GM18870 (cell line): ENCODE measurements around the gene LDB1.

Experiments
- ATAC-seq: cut with Tn5 transposase; IDR thresholded peaks from one replicate; pipeline ENCODE4 v1.9.1; 2021; ENCODE audit warnings: moderate library complexity; ENCODE audit not compliant: unreplicated experiment

LDB1 gene

DNA sequence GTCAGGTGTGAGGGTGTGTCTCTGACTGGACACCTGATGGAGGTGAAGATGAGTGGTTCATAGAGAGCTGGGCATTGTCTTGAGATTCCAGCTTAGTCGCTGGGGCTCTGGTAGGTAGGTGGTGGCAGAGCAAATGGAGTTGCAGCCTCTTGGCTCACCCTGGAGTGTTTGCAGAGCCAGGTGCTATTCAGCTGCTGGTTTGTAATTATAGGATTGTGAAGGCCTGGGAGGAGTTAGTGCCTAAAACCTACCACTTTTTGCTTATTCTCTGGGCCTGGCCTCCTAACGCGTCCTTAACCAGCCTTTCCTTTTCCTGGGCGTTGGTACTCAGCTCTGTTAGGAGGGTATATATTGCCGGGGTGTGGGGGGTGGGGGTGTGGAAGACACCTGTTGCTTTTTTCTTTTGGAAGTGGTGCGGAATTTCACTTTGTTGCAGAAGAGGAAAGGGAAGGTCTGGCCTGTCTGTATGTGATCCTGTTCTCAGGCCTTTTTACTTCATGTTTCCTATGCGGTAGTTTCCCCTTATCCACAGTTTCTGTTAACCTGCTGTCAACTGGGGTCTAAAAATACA lies 15.9 kb upstream of the LDB1 start:
- ATAC-seq: no peak

DNA sequence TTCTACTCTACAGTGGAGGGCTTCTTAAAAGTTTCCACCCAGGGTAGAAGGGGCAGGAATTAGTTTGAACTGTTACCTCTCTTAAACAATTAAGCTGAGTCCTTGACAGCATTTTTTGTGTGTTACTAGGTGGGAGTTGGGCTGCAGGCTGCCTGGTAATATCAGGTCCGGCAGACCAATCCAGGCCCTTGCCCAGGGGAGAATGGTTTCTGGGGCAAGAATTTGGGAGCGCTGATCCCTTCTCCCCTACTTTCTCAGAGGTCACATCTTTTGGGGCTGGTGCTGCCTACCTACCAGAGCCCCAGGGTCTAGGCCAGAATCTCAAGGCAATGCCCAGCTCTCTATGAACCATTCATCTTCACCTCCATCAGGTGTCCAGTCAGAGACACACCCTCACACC lies 14.2 kb upstream of the LDB1 start:
- ATAC-seq: no peak

DNA sequence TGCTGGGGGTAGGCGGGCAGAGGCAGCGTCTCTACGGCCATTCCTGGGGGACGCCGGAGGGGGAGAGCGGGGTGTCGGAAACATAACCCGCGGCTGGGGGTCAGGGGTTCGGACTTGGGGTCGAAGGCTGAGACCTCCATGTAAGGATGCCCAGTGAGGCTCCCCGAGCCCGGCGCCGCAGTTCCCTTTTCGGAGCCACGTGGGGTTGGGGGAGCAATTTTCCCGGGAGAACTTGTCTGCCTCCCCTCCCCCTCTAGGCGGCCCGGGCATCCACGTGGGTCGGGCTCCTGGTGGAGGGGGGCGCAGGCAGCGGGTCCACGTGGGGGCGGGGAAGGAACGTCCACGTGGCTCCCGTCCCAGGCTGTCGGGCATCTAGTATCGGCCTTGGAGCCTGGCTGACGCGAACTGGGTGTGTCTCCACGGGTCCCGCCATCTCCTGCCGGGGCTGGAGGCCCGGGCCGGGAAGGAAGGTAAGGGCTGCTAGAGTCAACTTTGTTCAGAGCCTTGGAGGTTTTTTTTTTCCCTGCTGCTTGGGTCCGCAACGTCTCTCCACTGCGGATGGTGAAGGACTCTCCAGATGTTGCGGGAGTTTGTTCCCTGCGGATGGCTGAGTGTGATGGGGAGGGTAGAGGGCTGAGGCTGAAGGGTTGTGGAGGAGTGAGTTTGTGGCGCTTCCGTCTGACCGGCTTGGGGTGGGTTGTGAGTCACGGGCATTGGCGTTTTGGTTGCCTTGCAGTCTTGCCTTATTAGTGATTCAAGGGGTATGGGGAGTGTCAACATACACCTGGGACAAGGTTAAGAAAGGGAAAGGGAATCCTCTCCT lies 13.4 kb upstream of the LDB1 start:
- no peak for ATAC-seq

DNA sequence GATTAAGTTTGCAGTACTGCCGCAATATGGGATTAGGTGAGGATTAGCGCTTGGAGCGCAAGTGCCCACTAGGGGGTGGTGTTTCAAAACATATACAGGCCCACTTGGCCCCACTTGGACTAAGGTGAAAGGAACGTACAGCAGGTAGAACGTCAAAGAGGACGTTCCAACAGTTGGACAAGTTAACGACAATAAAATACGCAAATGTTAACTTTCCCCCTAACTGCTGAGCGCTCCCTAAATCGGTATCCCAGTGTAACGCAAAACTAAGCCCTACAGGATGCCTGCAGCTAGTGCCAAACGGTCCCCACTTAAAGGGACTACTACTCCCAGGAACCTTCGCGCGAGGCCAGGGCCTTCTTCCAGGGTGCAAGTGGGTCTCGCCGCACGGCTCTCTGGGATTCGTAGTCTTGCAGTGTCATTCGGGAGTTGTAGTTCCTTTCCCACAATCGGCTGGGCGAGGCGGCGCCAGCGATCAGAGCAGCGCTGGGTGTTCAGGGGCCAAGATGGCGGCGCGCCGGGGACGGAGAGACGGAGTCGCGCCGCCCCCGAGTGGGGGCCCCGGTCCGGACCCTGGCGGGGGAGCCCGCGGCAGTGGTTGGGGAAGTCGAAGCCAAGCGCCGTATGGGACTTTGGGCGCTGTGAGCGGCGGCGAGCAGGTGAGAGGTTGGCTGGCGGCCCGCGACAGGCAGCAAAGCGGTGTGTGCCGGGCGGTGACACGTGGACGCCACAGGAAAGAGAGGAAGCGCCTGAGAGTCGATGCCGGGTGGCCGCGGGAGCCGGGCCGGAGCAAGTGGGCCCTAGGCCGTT lies 12.6 kb upstream of the LDB1 start, which contains the start of gene PPRC1:
PPRC1 (plus strand) TSS at position 478 of the 810 bp plus-strand sequence; CDS start at position 507, 29 bp downstream.
- peak; percentile 95 for ATAC-seq

DNA sequence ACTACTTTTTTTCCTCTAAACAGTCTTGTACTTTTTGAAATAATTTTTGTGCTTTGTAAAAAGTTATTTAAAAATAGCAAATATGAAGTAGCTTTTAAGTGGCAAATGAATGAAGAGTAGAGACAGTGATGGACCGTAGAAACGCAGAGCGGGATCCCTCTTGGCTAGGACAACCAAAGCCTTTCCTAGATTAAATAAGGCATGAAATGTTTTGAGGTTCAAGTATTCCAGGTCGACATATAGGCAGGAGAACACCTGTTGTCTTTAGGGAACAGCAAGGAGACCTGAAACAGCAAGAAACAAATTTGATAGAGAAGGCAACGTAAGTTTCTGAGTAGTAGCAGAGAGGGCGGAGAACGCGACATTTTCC lies 12.0 kb upstream of the LDB1 start:
- no peak for ATAC-seq

DNA sequence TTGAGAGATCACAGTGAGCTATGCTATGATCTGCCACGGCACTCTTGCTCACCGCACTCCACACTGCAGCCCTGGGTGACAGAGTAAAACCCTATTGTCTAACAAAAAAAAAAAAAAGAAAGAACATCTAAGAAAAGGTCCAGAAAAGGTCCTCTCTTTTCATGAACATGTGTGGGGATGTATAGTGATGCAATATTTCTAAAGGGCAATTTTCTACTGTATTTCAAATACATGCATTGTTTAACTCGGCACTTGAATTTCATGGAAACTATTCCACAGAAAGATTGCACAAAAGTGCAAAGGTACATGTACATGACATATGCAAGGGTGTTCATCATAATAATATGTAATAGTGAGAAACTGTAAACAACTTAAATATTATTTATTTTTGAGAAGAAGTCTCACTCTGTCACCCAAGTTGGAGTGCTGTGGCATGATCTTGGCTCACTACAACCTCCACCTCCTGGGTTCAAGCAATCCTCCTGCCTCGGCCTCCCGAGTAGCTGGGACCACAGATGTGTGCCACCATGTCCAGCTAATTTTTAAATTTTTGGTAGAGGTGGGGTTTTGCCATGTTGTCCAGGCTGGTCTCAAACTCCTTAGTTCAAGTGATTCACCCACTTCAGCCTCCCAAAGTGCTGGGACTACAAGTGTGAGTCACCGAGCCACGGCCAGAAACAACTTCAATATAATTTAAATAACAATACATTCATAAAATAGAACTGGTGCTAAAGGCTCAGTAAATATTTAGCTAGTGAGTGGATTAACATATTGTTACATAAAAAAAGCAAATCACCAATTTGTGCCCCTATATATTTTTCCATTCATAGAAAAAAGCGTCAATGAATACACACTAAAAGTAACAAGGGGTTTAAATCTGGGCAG lies 11.4 kb upstream of the LDB1 start:
- no peak for ATAC-seq

DNA sequence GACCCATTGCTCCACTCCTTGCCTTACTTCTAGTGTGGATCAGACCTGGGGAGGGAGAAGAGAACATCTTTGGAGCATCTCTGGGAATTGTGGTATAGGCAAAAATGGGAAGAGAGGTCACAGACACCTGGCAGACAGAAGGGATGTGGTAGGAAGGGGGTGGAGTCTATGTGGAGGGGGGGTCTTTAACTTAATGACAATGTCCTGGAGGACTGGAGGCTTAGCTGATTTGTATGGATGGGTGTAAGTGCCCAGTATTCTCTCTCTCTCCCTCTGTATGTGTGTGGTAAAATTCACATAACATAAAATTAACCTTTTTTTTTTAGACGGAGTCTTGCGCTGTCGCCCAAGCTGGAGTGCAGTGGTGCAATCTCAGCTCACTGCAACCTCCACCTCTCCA lies 3.1 kb upstream of the LDB1 start:
- ATAC-seq: no peak

DNA sequence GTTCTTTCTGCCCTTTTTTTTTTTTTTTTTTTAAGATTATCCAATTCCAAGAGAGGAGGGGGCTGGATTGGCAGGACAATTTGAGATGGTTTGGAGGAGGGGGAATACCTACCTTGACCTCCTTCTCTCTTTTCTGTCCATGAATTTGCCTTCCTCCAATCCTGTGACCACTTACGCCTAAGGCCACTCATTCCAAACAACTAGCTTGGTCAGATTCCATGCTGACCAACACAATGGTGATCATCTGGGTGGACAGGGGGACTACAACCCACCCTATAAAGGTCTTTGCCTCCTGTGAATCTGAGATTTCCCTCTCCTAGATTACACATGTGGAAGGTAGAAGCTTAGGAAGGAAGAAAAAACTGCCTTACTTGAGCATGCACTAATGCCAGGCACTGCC lies 2.3 kb upstream of the LDB1 start:
- ATAC-seq: no peak

DNA sequence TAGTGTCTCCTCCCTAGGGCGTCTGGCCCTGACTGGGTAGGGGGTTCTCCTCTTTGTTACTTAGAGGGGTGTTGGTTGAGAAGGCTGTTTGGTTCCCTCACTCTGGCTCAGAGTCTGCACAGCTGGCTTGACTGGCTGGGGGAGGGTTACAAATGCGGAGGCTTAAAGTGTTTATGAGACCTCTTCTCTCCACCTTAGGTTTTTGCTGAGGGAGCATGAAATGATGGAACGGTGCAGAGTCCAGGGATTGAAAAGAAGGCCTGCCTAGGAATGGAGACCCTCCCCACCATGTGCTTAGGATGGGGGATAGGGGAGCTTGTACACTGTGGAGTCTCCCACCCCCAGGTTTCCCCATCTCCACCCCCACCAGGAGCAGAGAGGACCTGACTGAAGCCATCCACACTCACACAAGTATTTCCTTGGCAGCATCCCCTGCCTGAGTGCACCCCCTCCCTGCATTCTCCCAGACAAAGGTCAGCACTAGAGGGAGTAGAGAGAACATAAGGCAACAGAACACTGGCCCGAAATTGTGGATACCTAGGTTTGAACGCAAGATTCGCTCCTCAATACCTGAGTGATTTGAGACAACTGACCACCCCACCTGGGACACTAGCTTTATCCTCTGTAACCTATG lies 1.7 kb upstream of the LDB1 start:
- ATAC-seq: no peak

DNA sequence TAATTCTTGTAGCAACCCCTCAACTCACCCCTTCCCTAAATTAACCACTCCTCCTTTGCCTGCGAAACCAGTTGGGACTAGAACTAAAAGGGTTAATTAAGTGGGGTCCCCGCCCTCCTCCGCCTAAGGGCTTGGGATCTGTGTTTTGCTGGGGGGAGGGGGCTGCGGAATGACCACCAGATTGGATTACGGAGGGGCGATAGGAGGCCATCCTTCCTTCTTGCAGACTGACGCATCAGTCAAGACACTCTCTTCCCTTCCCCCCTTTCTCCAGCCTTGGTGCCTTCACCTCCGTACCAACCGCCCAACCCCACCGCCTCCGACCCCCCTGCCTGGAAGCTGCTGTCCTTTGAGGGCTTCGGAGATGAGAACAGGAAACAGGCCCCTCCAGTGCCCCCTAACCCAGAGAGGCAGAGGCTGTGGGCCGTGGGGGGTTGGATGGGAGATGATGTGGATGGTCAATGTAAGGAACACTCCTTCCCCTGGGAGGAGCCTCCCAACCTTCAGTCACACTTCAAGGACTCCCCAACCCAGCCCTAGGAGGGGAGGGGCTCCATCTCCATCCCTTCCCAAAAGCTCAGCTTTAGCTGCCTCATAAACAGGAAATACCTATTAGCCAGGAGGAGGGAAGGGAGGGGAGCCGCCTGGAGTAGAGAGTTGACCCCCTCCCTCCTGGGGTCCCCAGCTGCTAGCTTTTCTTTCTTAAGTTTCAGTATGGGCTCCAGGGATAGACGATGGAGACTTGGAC lies 997 bp upstream of the LDB1 start:
- no peak for ATAC-seq

DNA sequence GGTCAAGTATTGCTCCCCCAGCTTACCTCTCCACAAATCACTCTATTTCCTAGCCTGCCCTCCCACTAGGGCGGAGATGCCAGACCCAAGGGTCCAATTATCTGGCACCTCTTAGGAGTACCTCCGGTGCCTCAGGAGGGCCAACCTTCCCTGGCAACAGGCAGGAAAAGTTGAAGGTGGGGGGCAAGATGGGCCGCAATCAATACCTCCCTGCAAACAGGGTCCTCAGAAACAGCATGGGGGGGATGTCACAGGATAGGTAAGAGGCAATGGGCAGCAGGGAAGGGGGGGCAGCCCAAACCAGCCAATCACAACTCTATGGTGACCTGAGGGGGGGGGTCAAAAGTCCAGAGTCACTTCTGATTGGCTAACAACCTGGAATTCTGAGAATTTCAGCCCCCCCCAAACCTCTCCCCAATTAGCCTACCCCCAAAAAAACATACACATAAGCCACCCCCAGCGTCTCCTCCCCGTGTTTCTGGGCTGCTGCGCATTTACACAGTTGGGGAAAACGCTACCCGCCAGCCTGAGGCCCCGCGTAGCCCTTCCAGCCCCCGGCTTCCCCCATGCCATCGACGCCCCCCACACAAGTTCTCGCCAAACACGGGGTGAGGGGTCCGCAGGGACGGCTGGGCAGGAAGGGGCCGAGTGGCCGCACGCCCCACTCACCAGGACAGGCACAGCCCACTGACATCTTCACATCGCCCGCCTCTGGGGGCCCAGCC lies 589 bp downstream of the LDB1 start:
- no peak for ATAC-seq

DNA sequence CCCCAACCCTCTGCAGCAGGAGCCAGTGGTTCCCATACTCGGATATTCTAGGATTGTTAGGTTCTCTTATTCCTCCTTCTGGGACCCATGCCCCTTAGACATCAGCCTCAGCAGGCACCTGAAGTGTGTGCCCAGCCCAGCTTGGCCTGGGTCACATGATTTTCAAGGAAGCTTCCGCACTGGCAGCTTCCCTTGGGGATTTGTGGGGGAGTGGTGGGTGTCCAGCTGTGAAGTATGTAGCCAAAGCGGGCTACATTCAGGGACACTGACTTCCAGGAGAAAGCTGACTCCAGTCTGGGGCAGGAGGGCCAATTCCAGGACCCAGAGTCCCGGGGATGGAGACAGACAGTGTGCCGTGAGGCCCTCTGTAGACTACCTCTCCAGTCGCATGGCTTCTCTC lies 1.3 kb downstream of the LDB1 start:
- no peak for ATAC-seq

DNA sequence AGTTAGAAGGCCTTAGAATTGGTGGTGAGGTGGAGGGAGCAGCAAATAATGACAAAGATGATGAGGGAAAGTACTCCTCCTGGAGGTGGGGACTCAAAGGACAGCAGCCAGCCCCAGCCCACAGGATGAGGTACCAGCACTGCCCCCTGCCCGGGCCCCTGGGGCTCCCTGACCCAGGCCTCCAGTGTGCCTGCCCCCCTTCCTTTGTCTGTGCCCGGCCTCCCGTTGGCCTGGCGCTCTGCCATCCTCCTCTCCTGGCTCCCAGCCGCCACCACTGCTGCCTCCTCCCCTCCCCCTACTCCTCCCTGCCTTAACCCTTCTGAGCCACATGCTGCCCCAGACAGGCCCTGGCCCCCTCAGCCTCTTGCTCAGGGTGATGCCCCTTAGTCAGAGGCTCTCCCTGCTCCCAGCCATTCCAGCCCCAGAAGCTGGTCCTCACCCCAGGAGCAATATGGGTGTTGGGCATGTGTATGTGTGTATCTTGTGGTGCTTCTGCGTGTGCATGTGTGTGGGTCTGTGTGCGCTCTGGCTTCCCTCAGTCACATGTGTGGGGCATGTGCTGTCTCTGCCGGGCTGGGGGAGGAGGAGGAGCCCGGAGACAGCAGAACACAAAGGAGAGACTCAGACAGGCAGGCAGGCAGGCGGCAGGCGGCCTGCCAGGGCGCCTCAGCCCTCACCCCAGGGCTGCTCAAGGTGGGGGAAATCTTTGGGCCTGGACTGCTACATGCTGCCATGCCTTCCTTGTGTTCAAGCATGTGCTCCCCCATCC lies 2.6 kb downstream of the LDB1 start:
- no peak for ATAC-seq

DNA sequence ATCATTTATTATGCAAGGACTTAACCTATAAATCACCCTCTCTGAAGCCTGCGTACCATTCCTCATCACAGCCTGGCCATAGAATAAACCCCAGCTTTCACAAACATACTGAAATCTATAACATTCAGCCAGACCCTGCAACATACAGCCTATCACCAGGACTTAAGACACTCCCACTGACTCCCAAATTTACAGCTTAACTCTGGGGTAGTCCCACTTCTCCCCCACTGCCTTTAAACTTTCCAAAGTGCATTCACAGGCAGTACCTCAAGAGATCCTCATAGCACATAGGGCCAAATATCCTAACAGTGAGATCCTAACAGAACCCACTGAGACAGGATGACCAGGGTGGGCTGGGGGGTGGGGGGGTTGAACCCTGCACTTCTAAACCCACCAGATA lies 3.5 kb downstream of the LDB1 start:
- no peak for ATAC-seq

DNA sequence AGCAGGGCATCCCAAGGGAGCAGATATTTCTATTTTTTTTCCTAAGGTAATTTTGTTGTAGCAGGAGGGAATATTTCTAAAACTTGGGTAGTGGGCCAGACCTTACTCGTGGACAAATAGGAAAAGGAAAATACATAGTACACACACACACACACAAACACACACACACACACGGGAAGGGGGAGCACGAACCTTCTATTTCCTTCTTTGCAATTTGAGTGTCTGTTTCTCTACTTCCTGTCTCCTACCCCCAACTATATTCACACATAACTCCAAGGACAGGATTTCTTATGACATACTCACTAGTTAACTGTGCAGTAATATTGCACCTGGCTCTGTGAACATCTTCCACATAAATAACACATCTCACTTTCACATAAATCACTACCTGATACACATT lies 4.4 kb downstream of the LDB1 start:
- no peak for ATAC-seq

DNA sequence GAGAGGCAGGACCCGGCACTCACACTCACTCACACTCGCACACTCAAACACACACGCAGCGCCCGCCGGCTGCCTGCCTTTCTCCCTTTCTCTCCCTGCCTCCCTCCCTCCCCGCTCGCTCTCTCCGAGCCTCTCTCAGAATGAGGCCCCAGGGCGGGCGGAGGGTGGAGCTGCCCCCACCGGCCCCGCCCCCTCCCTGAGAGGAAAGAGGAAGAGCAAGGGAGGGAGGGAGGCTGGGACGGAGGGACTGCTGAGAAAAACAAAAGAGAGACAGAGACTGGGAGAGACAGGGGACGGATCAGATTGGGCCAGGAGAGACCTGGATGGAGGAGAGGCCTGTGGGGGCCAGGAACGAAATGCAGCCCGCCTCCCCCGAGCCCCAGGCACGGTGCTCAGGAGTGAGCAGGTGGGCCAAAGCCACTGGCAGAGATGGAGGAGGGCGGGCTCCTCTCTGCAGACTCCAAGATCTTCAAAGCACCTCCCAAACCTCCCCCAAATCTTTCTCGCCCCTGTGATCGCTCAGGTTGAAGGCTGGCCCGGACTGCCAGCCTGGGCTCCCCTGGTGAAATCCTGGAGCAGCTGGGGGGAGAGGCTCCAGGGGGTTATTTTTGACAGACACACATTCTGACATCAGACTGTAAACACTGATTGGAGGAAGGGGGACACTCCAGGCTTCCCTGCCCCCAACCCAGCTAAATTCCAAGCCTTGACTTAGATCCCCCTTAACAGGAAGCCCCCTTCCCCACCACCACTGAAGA lies 5.1 kb downstream of the LDB1 start:
- peak; percentile 41 for ATAC-seq

DNA sequence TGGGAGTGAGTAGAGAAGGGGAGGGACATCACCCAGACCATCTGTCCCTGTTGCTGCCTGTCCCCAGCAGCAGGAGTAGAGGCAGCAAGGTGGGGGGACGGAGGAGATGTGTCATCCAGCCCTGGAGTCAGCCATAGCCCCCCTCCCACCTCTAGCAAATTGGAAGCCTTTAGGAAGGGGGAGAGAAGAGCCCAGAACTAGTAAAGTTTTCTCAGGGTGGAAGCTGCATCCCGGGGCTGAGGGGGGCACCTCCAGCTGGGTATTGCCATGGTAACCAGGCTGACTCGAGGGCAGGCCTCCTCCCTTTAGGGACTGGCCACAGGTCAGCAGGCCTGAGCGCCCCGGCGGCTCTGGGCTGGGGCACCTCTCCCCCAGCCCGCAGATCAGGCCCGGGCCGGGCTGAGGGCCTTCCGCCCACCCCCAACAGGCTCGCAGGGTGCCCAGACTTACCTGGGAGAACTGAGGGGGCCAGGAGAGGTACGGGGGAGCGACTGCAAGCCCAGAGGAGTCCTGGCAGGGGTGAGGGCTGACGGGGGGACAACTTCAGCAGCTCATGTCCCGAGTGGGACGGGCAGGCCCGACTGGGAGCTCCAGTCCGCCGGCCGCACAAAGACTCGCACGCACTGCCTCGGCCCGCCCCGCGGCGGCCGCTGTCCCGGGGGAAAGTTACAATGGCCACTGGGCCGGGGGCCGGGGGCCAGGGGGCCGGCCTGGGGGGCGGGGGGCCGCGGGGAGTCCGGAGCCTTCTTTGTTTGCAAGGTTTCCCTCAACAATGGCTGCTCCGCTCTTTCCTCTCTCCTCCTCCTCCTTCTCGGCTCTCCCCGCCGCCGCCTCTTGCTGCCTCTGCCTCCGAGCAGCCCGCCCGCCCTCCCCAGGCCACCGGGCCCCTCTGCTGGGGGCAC lies 6.0 kb downstream of the LDB1 start:
- ATAC-seq: no peak
